D721Med (cell line): ENCODE data around the gene ADGRG4.

ENCODE experiments used
- DNase-seq: peaks from one replicate; pipeline ENCODE4 v3.0.0; 2011; ENCODE audit warnings: low spot score; ENCODE audit not compliant: insufficient read length
- FAIRE-seq: peaks from 2 replicates; lab custom pipeline; 2011; peaks lifted over from hg19 to GRCh38; lab: Jason Lieb, UNC
- CTCF ChIP-seq: IDR thresholded peaks from 2 replicates; pipeline ENCODE4 v1.5.1; 2012; ENCODE audit warnings: mild to moderate bottlenecking, control low read depth; ENCODE audit not compliant: insufficient read depth; ENCODE audit errors: missing control alignments

The ADGRG4 gene

GRCh38 chrX:136405126-136405525, 104.4 kb downstream of the ADGRG4 start:
- DNase-seq, result no peak
- no peak for FAIRE-seq
- TF ChIP-seq CTCF, result no peak

- no peak for DNase-seq
- no peak for TF ChIP-seq CTCF
- no peak for FAIRE-seq
These were observed 117.0 kb downstream of the ADGRG4 start for GRCh38 chrX:136417806-136418205.

- DNase-seq (no peak), FAIRE-seq (no peak)
- no peak for TF ChIP-seq CTCF
These were observed 120.6 kb downstream of the ADGRG4 start for GRCh38 chrX:136421338-136421737.

GRCh38 chrX:136423724-136424123, 123.0 kb downstream of the ADGRG4 start:
- no peak for FAIRE-seq
- no peak for DNase-seq
- TF ChIP-seq CTCF, result no peak

- FAIRE-seq (no peak), DNase-seq (no peak)
- no peak for TF ChIP-seq CTCF
These were observed 125.2 kb downstream of the ADGRG4 start for GRCh38 chrX:136425996-136426395.

- DNase-seq (no peak), FAIRE-seq (no peak)
- TF ChIP-seq CTCF, result no peak
These were observed 130.9 kb downstream of the ADGRG4 start for GRCh38 chrX:136431625-136432024.

GRCh38 chrX:136437774-136438173, 137.0 kb downstream of the ADGRG4 start:
- no peak for DNase-seq
- TF ChIP-seq CTCF, result no peak
- FAIRE-seq, result no peak
